ENCODE data around the gene NPIPB6. TPM values are rescaled to one million over a fixed set of nuclear protein-coding genes. Genes with fewer than 3 reads are reported as not detected.
"Not testable (repeated sequence)": the region's sequence is repeated elsewhere in the genome, so short reads cannot be mapped to it uniquely, and the experiment has no call there.

NPIPB6 gene
- total and polyA plus RNA-seq, 2 experiments from 2014 or later, result 0.32 to 0.48 TPM

DNA sequence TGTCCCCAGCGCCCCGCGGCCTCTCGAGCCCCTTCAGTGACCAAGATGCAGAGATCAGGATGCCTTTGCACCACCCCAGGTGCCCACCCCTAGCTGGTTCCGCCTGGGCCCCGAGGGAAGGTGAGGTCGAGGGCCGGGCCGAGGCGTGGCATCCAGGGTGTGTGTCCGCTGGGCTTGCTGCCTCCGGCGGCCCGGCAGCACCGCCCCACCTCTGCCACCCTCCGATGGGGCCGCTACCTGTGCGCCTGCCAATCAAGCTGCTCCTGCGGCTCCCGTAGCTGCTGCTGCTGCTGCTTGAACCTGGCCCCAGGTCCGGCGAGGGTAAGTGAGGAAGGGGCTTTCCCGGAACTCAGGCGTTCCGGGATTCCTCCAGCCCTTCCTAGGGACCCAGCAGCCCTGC is 11.0 kb upstream of the NPIPB6 start:
- in situ Hi-C loops (cut with MboI); H3K27me3 ChIP-seq (replicated peaks; ENCODE audit: insufficient read depth); DNase-seq; H3K4me2 ChIP-seq (ENCODE audit: unreplicated experiment); H3K36me3 ChIP-seq (ENCODE audit: low read depth); H3K9me2 ChIP-seq (ENCODE audit: insufficient read depth); H3K9ac ChIP-seq; H3K27ac ChIP-seq; H3K9me3 ChIP-seq (ENCODE audit: low read depth); H3K4me1 ChIP-seq (ENCODE audit: insufficient read depth); H3F3A ChIP-seq (ENCODE audit: insufficient read depth); H3K79me2 ChIP-seq (ENCODE audit: insufficient read depth); H3K4me3 ChIP-seq; H4K20me1 ChIP-seq (ENCODE audit: insufficient read depth); H2AFZ ChIP-seq: not testable (repeated sequence)
- 0 to 7% methylated on average over 1 to 8 of the region's 25 CpGs for WGBS, 2 experiments (ENCODE audit: low coverage in 1 of 2, low lambda C conversion rate in 2 of 2, missing lambda C conversion rate in 2 of 2)

DNA sequence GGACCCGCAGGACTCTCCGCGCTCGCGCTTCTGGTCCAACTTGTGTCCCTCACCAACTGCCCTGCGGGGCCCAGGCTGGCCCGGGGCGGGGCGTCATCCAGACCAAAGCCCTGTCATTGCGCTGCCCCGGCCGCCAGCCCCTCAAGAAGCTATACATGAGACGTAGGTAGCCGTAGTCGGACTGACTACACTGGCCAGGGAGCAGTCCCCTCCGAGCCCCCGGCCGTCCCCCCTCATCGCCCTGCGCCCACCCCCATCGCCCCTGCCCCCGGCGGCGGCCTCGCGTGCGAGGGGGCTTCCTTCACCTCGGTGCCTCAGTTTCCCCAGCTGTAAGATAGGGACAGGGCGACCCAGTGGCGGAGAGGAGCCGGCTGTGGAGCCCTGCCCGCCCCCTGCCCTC is 4.6 kb upstream of the NPIPB6 start:
- H3K9ac ChIP-seq; H4K20me1 ChIP-seq (ENCODE audit: insufficient read depth); in situ Hi-C loops (cut with MboI); H3K36me3 ChIP-seq (ENCODE audit: low read depth); H3F3A ChIP-seq (ENCODE audit: insufficient read depth); H3K27ac ChIP-seq; H3K4me3 ChIP-seq; H3K9me2 ChIP-seq (ENCODE audit: insufficient read depth); DNase-seq; H3K4me2 ChIP-seq (ENCODE audit: unreplicated experiment); H3K27me3 ChIP-seq (replicated peaks; ENCODE audit: insufficient read depth); H3K79me2 ChIP-seq (ENCODE audit: insufficient read depth); H3K4me1 ChIP-seq (ENCODE audit: insufficient read depth); H3K9me3 ChIP-seq (ENCODE audit: low read depth); H2AFZ ChIP-seq: not testable (repeated sequence)
- 14 to 18% methylated on average over 11 to 24 of the region's 32 CpGs for WGBS, 2 experiments (ENCODE audit: low coverage in 1 of 2, low lambda C conversion rate in 2 of 2, missing lambda C conversion rate in 2 of 2)

DNA sequence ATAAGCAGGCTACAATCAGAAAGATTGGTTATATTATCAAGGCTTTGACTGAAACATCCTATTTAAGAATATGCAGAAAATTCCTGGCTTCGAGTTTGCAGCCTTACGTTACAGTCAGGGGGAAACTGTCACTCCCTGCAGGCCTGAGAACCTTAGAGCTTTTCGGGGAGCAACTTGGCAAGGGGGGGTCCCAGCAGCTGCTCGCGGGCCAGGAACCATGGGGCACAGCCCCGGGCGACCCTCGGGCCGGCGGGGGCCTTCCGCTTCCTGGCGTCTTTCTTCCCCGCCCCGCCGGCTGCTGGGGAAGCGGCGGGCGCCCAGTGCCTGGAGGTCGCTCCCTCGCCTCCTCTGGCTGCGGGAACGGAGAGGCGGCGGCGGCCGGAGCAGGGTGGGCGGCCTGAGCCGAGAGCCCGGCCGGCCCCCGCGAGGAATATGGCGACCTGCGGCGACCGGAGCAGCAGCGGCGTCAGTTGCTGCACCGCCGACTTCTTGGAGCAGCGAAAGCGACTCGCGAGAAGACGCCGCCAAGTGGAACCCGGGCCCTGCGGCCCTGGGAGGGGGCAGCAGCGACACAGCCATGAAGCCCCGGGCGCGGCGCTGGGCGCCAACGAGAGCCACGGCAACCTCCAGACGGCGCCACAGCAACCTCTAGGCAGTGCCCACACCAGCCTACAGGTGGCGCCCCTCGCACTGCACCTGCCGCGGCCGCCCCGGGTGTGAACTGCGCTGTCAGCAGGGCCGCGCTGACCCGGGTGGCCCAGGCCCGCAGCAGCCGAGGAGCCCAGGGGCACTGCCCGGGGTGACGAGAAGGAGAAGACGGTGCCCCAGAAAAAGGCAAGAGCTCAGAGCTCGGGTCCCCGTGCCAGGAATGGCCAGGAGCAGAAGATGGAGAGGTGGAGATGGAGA is 1.2 kb upstream of the NPIPB6 start:
- H3K4me3 ChIP-seq; H3K4me2 ChIP-seq (ENCODE audit: unreplicated experiment); in situ Hi-C loops (cut with MboI); H3F3A ChIP-seq (ENCODE audit: insufficient read depth); DNase-seq; H3K79me2 ChIP-seq (ENCODE audit: insufficient read depth); H3K27me3 ChIP-seq (replicated peaks; ENCODE audit: insufficient read depth); H3K9me2 ChIP-seq (ENCODE audit: insufficient read depth); H4K20me1 ChIP-seq (ENCODE audit: insufficient read depth); H3K36me3 ChIP-seq (ENCODE audit: low read depth); H3K4me1 ChIP-seq (ENCODE audit: insufficient read depth); H3K27ac ChIP-seq; H3K9me3 ChIP-seq (ENCODE audit: low read depth); H2AFZ ChIP-seq; H3K9ac ChIP-seq: not testable (repeated sequence)
- no CpG with 5 or more reads among the region's 75 CpGs for WGBS, 2 experiments (ENCODE audit: low coverage in 1 of 2, low lambda C conversion rate in 2 of 2, missing lambda C conversion rate in 2 of 2)

DNA sequence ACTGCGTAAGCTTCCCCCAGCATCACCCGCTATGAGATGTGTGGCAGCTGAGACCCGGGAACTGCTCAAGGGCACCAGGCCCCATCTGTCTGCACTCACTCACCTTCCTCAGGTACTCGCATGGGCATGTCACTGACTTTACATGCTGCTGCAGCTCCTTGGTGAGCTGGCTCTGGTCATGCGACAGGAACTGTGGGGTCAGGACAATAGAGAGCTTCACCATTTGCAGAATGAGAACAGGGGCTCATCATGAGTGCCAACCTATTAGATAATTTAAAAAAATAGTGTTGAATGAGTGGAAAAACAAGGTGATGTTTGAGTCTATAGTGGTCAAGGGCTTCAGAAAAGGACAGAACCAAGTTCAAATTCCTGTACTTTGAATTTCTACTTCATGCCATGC is 708 bp downstream of the NPIPB6 start:
- in situ Hi-C loops (cut with MboI); H3K27me3 ChIP-seq (replicated peaks; ENCODE audit: insufficient read depth); H3K4me1 ChIP-seq (ENCODE audit: insufficient read depth); DNase-seq; H3F3A ChIP-seq (ENCODE audit: insufficient read depth); H2AFZ ChIP-seq; H3K79me2 ChIP-seq (ENCODE audit: insufficient read depth); H3K9me3 ChIP-seq (ENCODE audit: low read depth); H3K4me2 ChIP-seq (ENCODE audit: unreplicated experiment); H3K27ac ChIP-seq; H3K9me2 ChIP-seq (ENCODE audit: insufficient read depth); H3K4me3 ChIP-seq; H3K36me3 ChIP-seq (ENCODE audit: low read depth); H4K20me1 ChIP-seq (ENCODE audit: insufficient read depth); H3K9ac ChIP-seq: not testable (repeated sequence)
- WGBS, 2 experiments (ENCODE audit: low coverage in 1 of 2, low lambda C conversion rate in 2 of 2, missing lambda C conversion rate in 2 of 2), result 81 to 94% methylated on average over 2 of the region's 5 CpGs

DNA sequence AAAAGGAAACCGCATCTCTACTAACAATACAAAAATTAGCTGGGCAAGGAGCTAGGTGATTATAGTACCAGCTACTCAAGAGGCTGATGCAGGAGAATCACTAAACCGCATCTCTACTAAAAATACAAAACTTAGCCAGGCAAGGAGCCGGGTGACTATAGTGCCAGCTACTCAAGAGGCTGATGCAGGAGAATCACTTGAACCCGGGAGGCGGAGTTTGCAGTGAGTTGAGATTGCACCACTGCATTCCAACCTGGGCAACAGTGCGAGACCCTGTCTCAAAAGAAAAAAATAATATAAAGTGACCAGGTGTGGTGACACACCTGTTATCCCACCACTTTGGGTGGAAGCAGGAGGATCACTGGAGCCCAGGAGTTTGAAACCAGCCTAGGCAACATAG is 25.1 kb downstream of the NPIPB6 start:
- H3K27me3 ChIP-seq (replicated peaks; ENCODE audit: insufficient read depth); DNase-seq; H3K4me1 ChIP-seq (ENCODE audit: insufficient read depth); H3K27ac ChIP-seq; H3K9ac ChIP-seq; H3K36me3 ChIP-seq (ENCODE audit: low read depth); H3K4me2 ChIP-seq (ENCODE audit: unreplicated experiment); H3K4me3 ChIP-seq; in situ Hi-C loops (cut with MboI); H3F3A ChIP-seq (ENCODE audit: insufficient read depth); H4K20me1 ChIP-seq (ENCODE audit: insufficient read depth); H3K9me2 ChIP-seq (ENCODE audit: insufficient read depth); H3K79me2 ChIP-seq (ENCODE audit: insufficient read depth); H2AFZ ChIP-seq; H3K9me3 ChIP-seq (ENCODE audit: low read depth): not testable (repeated sequence)
- WGBS, 2 experiments (ENCODE audit: low coverage in 1 of 2, low lambda C conversion rate in 2 of 2, missing lambda C conversion rate in 2 of 2), result 80 to 86% methylated on average over 4 to 6 of the region's 6 CpGs

GRCh38 chr16:28336940-28337710 is 26.2 kb downstream of the NPIPB6 start:
- H3K4me1 ChIP-seq (ENCODE audit: insufficient read depth); H3K4me3 ChIP-seq; in situ Hi-C loops (cut with MboI); H3K27ac ChIP-seq; H3K9me3 ChIP-seq (ENCODE audit: low read depth); H3K27me3 ChIP-seq (replicated peaks; ENCODE audit: insufficient read depth); H3K9me2 ChIP-seq (ENCODE audit: insufficient read depth); H2AFZ ChIP-seq; DNase-seq; H4K20me1 ChIP-seq (ENCODE audit: insufficient read depth); H3K4me2 ChIP-seq (ENCODE audit: unreplicated experiment); H3K79me2 ChIP-seq (ENCODE audit: insufficient read depth); H3F3A ChIP-seq (ENCODE audit: insufficient read depth); H3K9ac ChIP-seq; H3K36me3 ChIP-seq (ENCODE audit: low read depth): not testable (repeated sequence)
- WGBS, 2 experiments (ENCODE audit: low coverage in 1 of 2, low lambda C conversion rate in 2 of 2, missing lambda C conversion rate in 2 of 2), result 55 to 56% methylated on average over 4 to 5 of the region's 5 CpGs

GRCh38 chr16:28335678-28336077 is 27.6 kb downstream of the NPIPB6 start:
- in situ Hi-C loops (cut with MboI); H3K4me2 ChIP-seq (ENCODE audit: unreplicated experiment); H3F3A ChIP-seq (ENCODE audit: insufficient read depth); H2AFZ ChIP-seq; DNase-seq; H3K36me3 ChIP-seq (ENCODE audit: low read depth); H4K20me1 ChIP-seq (ENCODE audit: insufficient read depth); H3K9me2 ChIP-seq (ENCODE audit: insufficient read depth); H3K27ac ChIP-seq; H3K9me3 ChIP-seq (ENCODE audit: low read depth); H3K4me1 ChIP-seq (ENCODE audit: insufficient read depth); H3K27me3 ChIP-seq (replicated peaks; ENCODE audit: insufficient read depth); H3K9ac ChIP-seq; H3K79me2 ChIP-seq (ENCODE audit: insufficient read depth); H3K4me3 ChIP-seq: not testable (repeated sequence)
- WGBS, 2 experiments (ENCODE audit: low coverage in 1 of 2, low lambda C conversion rate in 2 of 2, missing lambda C conversion rate in 2 of 2), result 60 to 64% methylated on average over 7 to 8 of the region's 8 CpGs

All from GM23248 (cell line).